Hematopoietic multipotent progenitor cell treated with erythropoietin and hydrocortisone succinate and interleukin-3 and kit ligand, for 8 days (in vitro differentiated cells): ENCODE data around the gene FBXL5.

Experiments used
- DNase-seq: peaks from one replicate; pipeline ENCODE4 v3.0.0-alpha.2; 2015

The FBXL5 gene

GRCh38 chr4:15557786-15558550, 97.2 kb downstream of the FBXL5 start:
- DNase-seq, result no peak

DNA sequence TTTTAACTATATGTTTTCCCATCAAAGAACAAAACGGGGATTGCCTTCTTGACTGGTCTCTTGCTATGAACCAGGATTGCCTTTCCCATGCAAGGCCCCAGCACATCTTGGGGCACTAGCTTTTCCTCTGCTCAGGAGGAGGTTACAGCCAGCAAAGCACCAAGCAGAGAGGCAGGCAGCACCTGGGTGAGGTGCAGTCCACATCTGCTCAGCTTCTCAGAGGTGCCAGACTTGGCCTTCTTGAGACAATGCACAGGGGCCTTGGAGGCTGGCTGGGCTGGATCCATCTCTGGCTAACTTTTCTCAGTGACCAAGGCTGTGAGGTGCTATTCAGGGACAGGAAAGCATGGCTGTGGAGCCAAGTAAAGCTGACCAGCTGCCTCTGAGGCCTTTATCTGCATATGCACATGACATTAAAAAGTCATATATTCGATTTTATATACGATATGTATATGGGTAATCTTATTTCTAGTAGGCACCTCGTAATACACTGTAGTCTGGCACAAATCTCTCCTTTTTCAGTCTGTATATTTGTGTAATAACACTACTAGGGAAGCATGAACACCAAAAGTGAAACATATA, 98.6 kb downstream of the FBXL5 start:
- DNase-seq, result no peak
